LNCaP clone FGC (cell line): ENCODE measurements around the gene C1QL1.

Experiments used
- DNase-seq: peaks from one replicate; pipeline ENCODE4 v3.0.0-alpha.2; 2011; ENCODE audit warnings: low read depth
- H3K4me3 ChIP-seq: 2 replicates; pipeline ENCODE4 v1.5.1; 2011; ENCODE audit warnings: mild to moderate bottlenecking, low read depth, low read length, control low read depth
- CTCF ChIP-seq: IDR thresholded peaks from 2 replicates; pipeline ENCODE4 v1.5.1; 2012; ENCODE audit warnings: mild to moderate bottlenecking; ENCODE audit not compliant: control insufficient read depth, insufficient read depth; ENCODE audit errors: extremely low read depth

The C1QL1 gene

GRCh38 chr17:44930667-44931066, 37.4 kb downstream of the C1QL1 start:
- DNase-seq = no peak
- H3K4me3 ChIP-seq = no peak overlapping the region
- TF ChIP-seq CTCF = no peak

- no peak for DNase-seq
- no peak overlapping the region for H3K4me3 ChIP-seq
- no peak for TF ChIP-seq CTCF
These were observed 39.0 kb downstream of the C1QL1 start for GRCh38 chr17:44928950-44929720.

GRCh38 chr17:44928136-44928535, 40.0 kb downstream of the C1QL1 start:
- no peak for TF ChIP-seq CTCF
- DNase-seq = no peak

GRCh38 chr17:44927696-44928095, 40.4 kb downstream of the C1QL1 start:
- H3K4me3 ChIP-seq = no peak overlapping the region
- DNase-seq = no peak
- no peak for TF ChIP-seq CTCF

More at GRCh38 chr17:44928136-44928535, 40.0 kb downstream of the C1QL1 start:
- no peak overlapping the region for H3K4me3 ChIP-seq

- no peak for DNase-seq
- no peak for TF ChIP-seq CTCF
- H3K4me3 ChIP-seq = no peak overlapping the region
These were observed 41.1 kb downstream of the C1QL1 start for GRCh38 chr17:44926821-44927525.

GRCh38 chr17:44925731-44926697, 42.1 kb downstream of the C1QL1 start:
- H3K4me3 ChIP-seq = no peak overlapping the region
- no peak for DNase-seq
- no peak for TF ChIP-seq CTCF
